ENCODE data around the gene RUVBL2.

GRCh38 chr19:49004133-49004532 lies 10.4 kb downstream of the RUVBL2 start:
- TF ChIP-seq CTCF (conservative IDR thresholded peaks at IDR 0.05) (no peak), ZFX (IDR thresholded peaks at IDR 0.05) (no peak)

All from C4-2B (cell line).